ENCODE measurements around the gene RNF214. TPM values are rescaled to one million over a fixed set of nuclear protein-coding genes. Genes with fewer than 3 reads are reported as not detected.

Gene RNF214
- polyA plus RNA-seq, 1 donor (not counting 4 experiments of a cell fraction or from before 2014, with no cell fraction given) = 11.8 TPM

GRCh38 chr11:117251506-117251905 is 19.0 kb downstream of the RNF214 start:
- no peak for TF ChIP-seq CTCF (optimal IDR thresholded peaks at IDR 0.05 in 1 of 3, IDR thresholded peaks at IDR 0.05 in 1 of 3, conservative IDR thresholded peaks at IDR 0.05 in 1 of 3; ENCODE audit: extremely low read depth in 1 of 3, insufficient read depth in 2 of 3, low read length in 3 of 3)
- no peak for TF ChIP-seq EZH2 (IDR thresholded peaks at IDR 0.05; ENCODE audit: low read length)
- H3K79me2 ChIP-seq (ENCODE audit: control insufficient read depth, insufficient read depth, low read length) = no peaks in the 10 kb centered on the region
- H3K27me3 ChIP-seq (ENCODE audit: control insufficient read depth, extremely low read depth, insufficient read depth, low read length) = no peaks in the 10 kb centered on the region
- H3K36me3 ChIP-seq (ENCODE audit: control insufficient read depth in 2 of 2, extremely low read depth in 1 of 2, insufficient read depth in 2 of 2, low read length in 2 of 2) = peaks cover 4 to 6% of the 10 kb centered on the region in 2 experiments
- no peak overlapping the region for H3K9ac ChIP-seq (ENCODE audit: control insufficient read depth, extremely low read depth, insufficient read depth, low read length)
- H3K4me1 ChIP-seq (ENCODE audit: control insufficient read depth, extremely low read depth, insufficient read depth, low read length) = no peaks in the 10 kb centered on the region
- no peaks in the 10 kb centered on the region for H3K9me1 ChIP-seq (ENCODE audit: control insufficient read depth, extremely low read depth, insufficient read depth, low read length)
- no peaks in the 10 kb centered on the region for H4K20me1 ChIP-seq (ENCODE audit: control insufficient read depth, extremely low read depth, insufficient read depth, low read length)
- H3K4me3 ChIP-seq (ENCODE audit: control insufficient read depth in 2 of 3, extremely low read depth in 1 of 3, insufficient read depth in 2 of 3, low read depth in 1 of 3, low read length in 3 of 3) = no peak overlapping the region
- no peaks in the 10 kb centered on the region for H3K9me3 ChIP-seq (ENCODE audit: control insufficient read depth, low read depth, low read length)
- H3K27ac ChIP-seq (ENCODE audit: control insufficient read depth, insufficient read depth, low read length) = no peak overlapping the region
- no peak for FAIRE-seq
- dilution Hi-C loops (cut with MboI; ENCODE audit: extremely low pct_ligation_motif_present, low sequenced_read_pairs) = no loop called here
- H2AFZ ChIP-seq (ENCODE audit: control insufficient read depth, low read length) = no peak overlapping the region
- no peak overlapping the region for H3K4me2 ChIP-seq (ENCODE audit: control insufficient read depth, extremely low read depth, insufficient read depth, low read depth, low read length)
- no peak for DNase-seq (ENCODE audit: low read depth, low spot score)

DNA sequence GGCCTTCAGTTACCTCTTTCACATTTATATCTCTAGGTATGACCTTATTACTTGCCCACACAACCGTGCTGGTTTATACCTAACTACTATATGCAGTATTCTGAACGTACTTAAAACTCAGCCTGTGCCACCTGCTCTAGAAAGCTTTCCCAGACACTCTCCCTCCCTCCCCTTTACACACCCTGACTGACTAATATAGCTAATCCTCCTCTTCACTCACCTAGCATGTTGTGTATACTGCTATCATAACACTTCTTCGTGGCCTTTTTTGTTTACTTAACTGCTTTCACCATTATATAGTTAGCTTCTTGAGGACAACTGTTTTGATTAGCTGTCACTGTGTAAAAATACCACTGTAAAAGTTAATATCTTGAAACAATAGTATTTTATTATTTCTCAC is 23.5 kb downstream of the RNF214 start:
- Histone ChIP-seq H3K9ac (ENCODE audit: control insufficient read depth, extremely low read depth, insufficient read depth, low read length) (no peak overlapping the region), H3K79me2 (ENCODE audit: control insufficient read depth, insufficient read depth, low read length) (no peaks in the 10 kb centered on the region), H3K4me1 (ENCODE audit: control insufficient read depth, extremely low read depth, insufficient read depth, low read length) (peaks cover 13% of the 10 kb centered on the region), H4K20me1 (ENCODE audit: control insufficient read depth, extremely low read depth, insufficient read depth, low read length) (no peaks in the 10 kb centered on the region), H3K27me3 (ENCODE audit: control insufficient read depth, extremely low read depth, insufficient read depth, low read length) (no peaks in the 10 kb centered on the region), H3K4me2 (ENCODE audit: control insufficient read depth, extremely low read depth, insufficient read depth, low read depth, low read length) (no peak overlapping the region), H3K9me3 (ENCODE audit: control insufficient read depth, low read depth, low read length) (no peaks in the 10 kb centered on the region), H3K36me3 (ENCODE audit: control insufficient read depth in 2 of 2, extremely low read depth in 1 of 2, insufficient read depth in 2 of 2, low read length in 2 of 2) (peaks cover 1 to 8% of the 10 kb centered on the region in 2 experiments), H2AFZ (ENCODE audit: control insufficient read depth, low read length) (no peak overlapping the region), H3K4me3 (ENCODE audit: control insufficient read depth in 2 of 3, extremely low read depth in 1 of 3, insufficient read depth in 2 of 3, low read depth in 1 of 3, low read length in 3 of 3) (no peak overlapping the region), H3K9me1 (ENCODE audit: control insufficient read depth, extremely low read depth, insufficient read depth, low read length) (peaks cover 2% of the 10 kb centered on the region), H3K27ac (ENCODE audit: control insufficient read depth, insufficient read depth, low read length) (no peak overlapping the region)
- FAIRE-seq (no peak), DNase-seq (ENCODE audit: low read depth, low spot score) (no peak)
- dilution Hi-C loops (cut with MboI; ENCODE audit: extremely low pct_ligation_motif_present, low sequenced_read_pairs) = no loop called here
- TF ChIP-seq CTCF (optimal IDR thresholded peaks at IDR 0.05 in 1 of 3, IDR thresholded peaks at IDR 0.05 in 1 of 3, conservative IDR thresholded peaks at IDR 0.05 in 1 of 3; ENCODE audit: extremely low read depth in 1 of 3, insufficient read depth in 2 of 3, low read length in 3 of 3) = no peak
- no peak for TF ChIP-seq EZH2 (IDR thresholded peaks at IDR 0.05; ENCODE audit: low read length)

All from keratinocyte (primary cell).